Measurements from ENCODE around the gene AKT2. TPM values are rescaled to one million over a fixed set of nuclear protein-coding genes. Genes with fewer than 3 reads are reported as not detected.
"Not testable (repeated sequence)": the region's sequence is repeated elsewhere in the genome, so short reads cannot be mapped to it uniquely, and the experiment has no call there.

Gene AKT2
- total RNA-seq (2022) (108 and 111 TPM in 2 replicates), Bru-seq, nascent RNA (percentile 62 among the genes with signal in this experiment), BruChase-seq, experiment 1, labeled RNA remaining after a 6-hour chase (percentile 83 among the genes with signal in this experiment), BruChase-seq, experiment 2, labeled RNA remaining after a 2-hour chase (percentile 70 among the genes with signal in this experiment)
- long read RNA-seq, partial matches to known transcripts = 0 of 4 reads
- long read RNA-seq, other reads (novel, unspliced or antisense) = 4 of 4 reads

DNA sequence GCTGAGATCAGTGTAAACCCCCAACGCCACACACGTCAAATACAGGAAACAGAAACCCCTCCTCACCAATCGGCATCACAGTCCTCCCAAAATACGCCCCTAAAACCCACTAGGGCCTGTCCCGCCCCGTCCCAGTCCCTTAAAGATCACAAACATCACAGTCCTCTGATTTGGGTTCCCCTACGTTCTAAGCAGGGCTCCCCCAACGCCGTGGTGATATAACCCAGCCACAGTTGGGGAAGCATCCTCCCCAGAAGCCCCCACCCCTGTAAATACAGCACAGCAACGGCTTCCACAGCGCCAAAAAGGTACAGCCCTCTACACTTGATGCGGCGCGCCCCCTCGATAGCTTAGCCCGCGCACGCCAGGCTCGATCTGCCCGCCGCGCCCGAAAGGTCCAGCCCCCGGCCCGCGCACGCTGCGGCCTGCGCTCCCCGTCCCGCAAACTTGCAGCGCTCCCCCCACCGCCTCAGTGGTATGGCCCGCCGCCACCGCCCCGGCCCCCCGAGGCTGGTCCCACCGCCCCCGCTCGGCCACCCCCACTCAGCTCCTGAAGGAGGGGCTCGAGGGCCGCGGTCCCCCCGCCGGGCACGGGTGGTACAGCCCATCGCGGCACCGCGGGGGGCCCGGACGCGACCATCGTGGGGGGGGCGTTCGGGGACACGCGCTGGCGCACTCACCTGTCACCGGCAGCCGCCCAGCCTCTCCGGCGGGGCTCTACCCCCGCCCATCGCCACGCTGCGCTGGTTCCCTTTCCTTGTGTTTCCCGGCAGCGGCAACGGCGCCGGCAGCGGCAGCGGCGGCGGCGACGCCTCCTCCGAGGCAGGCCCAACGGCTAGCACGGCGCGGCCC lies at the start of gene AKT2:
AKT2 (minus strand) TSS at position 845 of the 852 bp plus-strand sequence. CDS start 20,078 bp downstream, outside the sequence.
- ChIA-PET CTCF (interaction anchor here (0.5 kb wide), 1 partner anchor 140 kb away, joined by 4 read pairs; no protein-coding TSS in a partner anchor), POLR2A (interaction anchor here (0.6 to 2.5 kb wide), 7 partner anchors 11 to 848 kb away, joined by 3 to 15 read pairs (median 4); partner anchors contain the start of gene MAP3K10)
- Mint-ChIP-seq H3K4me3 (ENCODE audit: unreplicated experiment) (peak within 1 kb of the TSS; percentile 92), H3K27me3 (ENCODE audit: insufficient read depth, unreplicated experiment) (no peaks in the 10 kb centered on the region), H3K9me3 (ENCODE audit: unreplicated experiment) (no peaks in the 10 kb centered on the region), H3K27ac (ENCODE audit: low read depth, unreplicated experiment) (peak within 1 kb of the TSS; percentile 100), H3K36me3 (ENCODE audit: insufficient read depth, unreplicated experiment) (no peaks in the 10 kb centered on the region), H3K4me1 (ENCODE audit: insufficient read depth, unreplicated experiment) (peaks cover 23% of the 10 kb centered on the region)
- intact Hi-C loops (cut with micrococcal nuclease) = no loop called here
- TF ChIP-seq CTCF (IDR thresholded peaks at IDR 0.05; ENCODE audit: unreplicated experiment) = no peak
- DNase-seq (ENCODE audit: unreplicated experiment) = no peak
- BruUV-seq (replicated peaks) = no TSS peak

DNA sequence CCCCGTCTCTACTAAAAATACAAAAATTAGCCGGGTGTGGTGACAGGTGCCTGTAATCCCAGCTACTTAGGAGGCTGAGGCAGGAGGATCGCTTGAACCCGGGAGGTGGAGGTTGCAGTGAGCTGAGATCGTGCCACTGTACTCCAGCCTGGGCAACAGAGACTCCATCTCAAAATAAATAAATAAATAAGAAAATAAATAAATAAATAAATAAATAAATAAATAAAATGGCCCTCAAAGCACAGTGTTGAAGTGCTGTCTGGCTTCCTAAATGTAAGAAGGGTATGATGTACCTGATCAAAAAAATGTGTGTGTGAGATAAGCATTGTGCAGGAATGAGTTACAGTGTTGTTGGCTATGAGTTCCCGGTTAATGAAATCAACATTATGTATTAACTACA lies 47.9 kb upstream of the AKT2 start:
- POLR2A ChIA-PET = interaction anchor here (1.0 to 2.2 kb wide), 2 partner anchors 15 to 28 kb away, joined by 5 to 10 read pairs; partner anchors contain the start of genes C19orf47 and PLD3
- BruUV-seq (replicated peaks); intact Hi-C loops (cut with micrococcal nuclease): not testable (repeated sequence)

GRCh38 chr19:40332669-40333068 lies 47.5 kb upstream of the AKT2 start:
- CTCF ChIA-PET = interaction anchor here (0.6 to 1.2 kb wide), 2 partner anchors 9 to 540 kb away, joined by 3 to 5 read pairs; no protein-coding TSS in a partner anchor
- no peak for TF ChIP-seq CTCF (IDR thresholded peaks at IDR 0.05; ENCODE audit: unreplicated experiment)
- Mint-ChIP-seq H3K9me3 (ENCODE audit: unreplicated experiment) (no peaks in the 10 kb centered on the region), H3K4me3 (ENCODE audit: unreplicated experiment) (no peak overlapping the region), H3K4me1 (ENCODE audit: insufficient read depth, unreplicated experiment) (peaks cover 6% of the 10 kb centered on the region), H3K27ac (ENCODE audit: low read depth, unreplicated experiment) (no peak overlapping the region), H3K36me3 (ENCODE audit: insufficient read depth, unreplicated experiment) (peaks cover 76% of the 10 kb centered on the region), H3K27me3 (ENCODE audit: insufficient read depth, unreplicated experiment) (no peaks in the 10 kb centered on the region)
- intact Hi-C loops (cut with micrococcal nuclease) = no loop called here
- no peak for DNase-seq (ENCODE audit: unreplicated experiment)
- POLR2A ChIA-PET = interaction anchor here (0.6 to 2.2 kb wide), 2 partner anchors 15 to 148 kb away, joined by 3 to 10 read pairs; partner anchors contain the start of genes C19orf47 and PLD3
- BruUV-seq (replicated peaks) = no TSS peak

More for the DNA sequence above, 47.9 kb upstream of the AKT2 start:
- H3K4me3 Mint-ChIP-seq (ENCODE audit: unreplicated experiment); H3K27ac Mint-ChIP-seq (ENCODE audit: low read depth, unreplicated experiment); H3K9me3 Mint-ChIP-seq (ENCODE audit: unreplicated experiment); H3K27me3 Mint-ChIP-seq (ENCODE audit: insufficient read depth, unreplicated experiment); H3K4me1 Mint-ChIP-seq (ENCODE audit: insufficient read depth, unreplicated experiment); DNase-seq (ENCODE audit: unreplicated experiment): not testable (repeated sequence)
- H3K36me3 Mint-ChIP-seq (ENCODE audit: insufficient read depth, unreplicated experiment) = peaks cover 75% of the 10 kb centered on the region
- CTCF ChIA-PET = interaction anchor here (1.2 kb wide), 1 partner anchor 8 kb away, joined by 3 read pairs; no protein-coding TSS in a partner anchor

GRCh38 chr19:40331052-40331451 lies 45.9 kb upstream of the AKT2 start:
- Mint-ChIP-seq H3K4me3 (ENCODE audit: unreplicated experiment) (no peak overlapping the region), H3K4me1 (ENCODE audit: insufficient read depth, unreplicated experiment) (peaks cover 6% of the 10 kb centered on the region), H3K36me3 (ENCODE audit: insufficient read depth, unreplicated experiment) (peaks cover 76% of the 10 kb centered on the region), H3K27me3 (ENCODE audit: insufficient read depth, unreplicated experiment) (no peaks in the 10 kb centered on the region), H3K9me3 (ENCODE audit: unreplicated experiment) (no peaks in the 10 kb centered on the region), H3K27ac (ENCODE audit: low read depth, unreplicated experiment) (peak overlapping the region; percentile 85)
- peak; percentile 76 for DNase-seq (ENCODE audit: unreplicated experiment)
- intact Hi-C loops (cut with micrococcal nuclease) = no loop called here
- ChIA-PET CTCF (interaction anchor here (0.7 to 1.9 kb wide), 3 partner anchors 9 to 67 kb away, joined by 3 to 11 read pairs (median 4); no protein-coding TSS in a partner anchor), POLR2A (interaction anchor here (0.6 to 2.0 kb wide), 12 partner anchors 9 to 273 kb away, joined by 3 to 21 read pairs (median 4); partner anchors contain the start of genes C19orf47 and PLD3)
- BruUV-seq (replicated peaks) = no TSS peak
- TF ChIP-seq CTCF (IDR thresholded peaks at IDR 0.05; ENCODE audit: unreplicated experiment) = no peak

Measured in MCF 10A (cell line).